ENCODE results near the gene BMERB1.

GRCh38 chr16:15597822-15598647 lies 163.6 kb downstream of the BMERB1 start:
- no peak for TF ChIP-seq CTCF (IDR thresholded peaks at IDR 0.05)
- TF ChIP-seq EP300 (IDR thresholded peaks at IDR 0.05): no peak
- TF ChIP-seq POLR2A (IDR thresholded peaks at IDR 0.05; ENCODE audit: low read depth): no peak
